SJSA1 (cell line): ENCODE data around the gene TRIM7. TPM values are rescaled to one million over a fixed set of nuclear protein-coding genes. Genes with fewer than 3 reads are reported as not detected.
"Not testable (repeated sequence)": the region's sequence is repeated elsewhere in the genome, so short reads cannot be mapped to it uniquely, and the experiment has no call there.

ENCODE experiments used
- DNase-seq, 2 experiments: peaks; one replicate each; pipeline ENCODE4 v3.0.0-alpha.2; 2015 to 2020; ENCODE audit warnings: low spot score in 2 of 2, low read depth in 1 of 2
- H3K27ac ChIP-seq: fragments of 250-450 bp; sonication (Bioruptor Pico); 2 replicates; pipeline ENCODE4 v1.5.1; 2020; ENCODE audit warnings: mild to moderate bottlenecking, moderate library complexity
- H3K27me3 ChIP-seq: fragments of 250-450 bp; sonication (Bioruptor Pico); replicated peaks from 2 replicates; pipeline ENCODE4 v1.5.1; 2020; ENCODE audit warnings: mild to moderate bottlenecking, moderate library complexity
- H3K36me3 ChIP-seq: fragments of 250-450 bp; sonication (Bioruptor Pico); 2 replicates; pipeline ENCODE4 v1.5.1; 2020; ENCODE audit warnings: mild to moderate bottlenecking
- H3K4me1 ChIP-seq: fragments of 250-450 bp; sonication (Bioruptor Pico); replicated peaks from 2 replicates; pipeline ENCODE4 v1.6.1; 2021; ENCODE audit warnings: mild to moderate bottlenecking
- H3K4me3 ChIP-seq: fragments of 250-450 bp; sonication (Bioruptor Pico); 2 replicates; pipeline ENCODE4 v1.5.1; 2020; ENCODE audit warnings: mild to moderate bottlenecking
- H3K9me3 ChIP-seq: fragments of 250-450 bp; sonication (Bioruptor Pico); replicated peaks from 2 replicates; pipeline ENCODE4 v1.5.1; 2020; ENCODE audit warnings: mild to moderate bottlenecking
- total RNA-seq: library from RNA; depleted of rRNA; stranded (reverse); fragments of >200 nt; shearing (Covaris generic); gene quantifications from 2 replicates; pipeline ENCODE4 v1.2.3, GENCODE V29; 2014

TRIM7 gene
- total RNA-seq, 1 experiment from 2014 or later: 28.0 TPM

- Histone ChIP-seq H3K4me1 (peaks cover 23% of the 10 kb centered on the region), H3K4me3 (peak within 1 kb of the TSS; percentile 75), H3K27ac (peak within 1 kb of the TSS; percentile 87), H3K27me3 (no peaks in the 10 kb centered on the region), H3K9me3 (no peaks in the 10 kb centered on the region), H3K36me3 (peaks cover 20% of the 10 kb centered on the region; the same call in 1 of the 2 replicates)
- peak; percentile 100 for DNase-seq
Observed at GRCh38 chr5:181223058-181223728, 18.2 kb upstream of the TRIM7 start, which contains the start of gene TRIM41. Gene TRIM41, plus strand, starts transcription at chr5:181223281. Its CDS starts 719 bp downstream, at chr5:181224000.

DNA sequence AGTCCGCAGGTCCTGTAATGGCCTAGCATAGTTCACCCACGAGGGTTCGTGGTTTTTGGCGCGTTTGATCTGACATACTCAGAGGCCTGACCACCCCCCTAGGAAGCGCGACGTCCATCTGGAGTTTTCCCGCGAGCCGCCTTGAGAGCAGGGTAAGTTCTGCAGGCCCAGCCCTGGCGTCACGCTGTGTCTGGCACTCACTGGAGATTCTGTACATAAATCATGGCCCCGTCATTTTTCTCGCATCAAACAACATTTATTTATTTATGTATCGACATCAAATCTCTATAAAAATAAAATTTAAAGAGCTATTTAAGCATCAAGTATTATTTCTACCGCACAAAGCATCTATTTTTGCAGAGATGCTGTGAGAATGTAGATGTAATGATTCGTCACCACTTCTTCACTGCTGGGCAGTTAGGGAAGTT lies 17.6 kb upstream of the TRIM7 start:
- H3K27ac ChIP-seq: peak overlapping the region; percentile 87
- peaks cover 16% of the 10 kb centered on the region; the same call in 1 of the 2 replicates for H3K36me3 ChIP-seq
- no peak for DNase-seq
- peaks cover 26% of the 10 kb centered on the region for H3K4me1 ChIP-seq
- H3K9me3 ChIP-seq: no peaks in the 10 kb centered on the region
- peak overlapping the region; percentile 75 for H3K4me3 ChIP-seq
- H3K27me3 ChIP-seq: no peaks in the 10 kb centered on the region

- H3K4me1 ChIP-seq: peaks cover 32% of the 10 kb centered on the region
- peak overlapping the region; percentile 87 for H3K27ac ChIP-seq
- peak overlapping the region; percentile 75 for H3K4me3 ChIP-seq
- H3K27me3 ChIP-seq: no peaks in the 10 kb centered on the region
- peaks cover 12% of the 10 kb centered on the region; the same call in 1 of the 2 replicates for H3K36me3 ChIP-seq
- peak; percentile 98 to 100 for DNase-seq
- no peaks in the 10 kb centered on the region for H3K9me3 ChIP-seq
Observed at GRCh38 chr5:181221792-181222629, 17.0 kb upstream of the TRIM7 start.

GRCh38 chr5:181221105-181221791 lies 16.3 kb upstream of the TRIM7 start:
- no peak overlapping the region for H3K27ac ChIP-seq
- no peak overlapping the region for H3K4me3 ChIP-seq
- H3K36me3 ChIP-seq: peaks cover 12% of the 10 kb centered on the region; the same call in 1 of the 2 replicates
- H3K4me1 ChIP-seq: peaks cover 36% of the 10 kb centered on the region
- no peak for DNase-seq
- no peaks in the 10 kb centered on the region for H3K9me3 ChIP-seq
- no peaks in the 10 kb centered on the region for H3K27me3 ChIP-seq

GRCh38 chr5:181220178-181220515 lies 15.2 kb upstream of the TRIM7 start:
- Histone ChIP-seq H3K36me3 (peaks cover 9% of the 10 kb centered on the region; the same call in 1 of the 2 replicates), H3K9me3 (no peaks in the 10 kb centered on the region), H3K4me3 (no peak overlapping the region), H3K4me1 (peaks cover 38% of the 10 kb centered on the region), H3K27ac (no peak overlapping the region), H3K27me3 (no peaks in the 10 kb centered on the region)
- DNase-seq: no peak

- Histone ChIP-seq H3K4me3 (no peak overlapping the region), H3K4me1 (peaks cover 31% of the 10 kb centered on the region), H3K36me3 (peaks cover 4% of the 10 kb centered on the region; the same call in 1 of the 2 replicates), H3K27ac (no peak overlapping the region), H3K27me3 (no peaks in the 10 kb centered on the region), H3K9me3 (no peaks in the 10 kb centered on the region)
- no peak for DNase-seq
Observed at GRCh38 chr5:181219262-181220177, 14.5 kb upstream of the TRIM7 start.

GRCh38 chr5:181218795-181219124 lies 13.8 kb upstream of the TRIM7 start:
- DNase-seq: no peak

DNA sequence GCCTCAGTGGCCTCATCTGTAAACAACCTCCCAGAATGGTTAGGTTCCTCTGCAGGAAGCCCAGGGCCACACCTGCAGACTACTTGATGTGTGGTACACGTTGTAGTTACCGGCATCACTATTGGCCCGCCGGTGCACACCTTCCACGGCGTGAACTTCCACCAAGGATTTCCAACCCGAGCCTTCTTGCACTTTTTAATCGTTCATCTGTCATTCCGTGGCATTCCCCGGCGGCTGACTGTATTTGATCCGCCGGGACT lies 12.7 kb upstream of the TRIM7 start:
- peak overlapping the region; percentile 28 for H3K4me3 ChIP-seq
- no peaks in the 10 kb centered on the region for H3K36me3 ChIP-seq
- DNase-seq: no peak
- peaks cover 24% of the 10 kb centered on the region for H3K4me1 ChIP-seq
- no peaks in the 10 kb centered on the region for H3K27me3 ChIP-seq
- H3K27ac ChIP-seq: no peak overlapping the region
- H3K9me3 ChIP-seq: no peaks in the 10 kb centered on the region

More at GRCh38 chr5:181218795-181219124, 13.8 kb upstream of the TRIM7 start:
- no peaks in the 10 kb centered on the region for H3K27me3 ChIP-seq
- no peak overlapping the region for H3K27ac ChIP-seq
- H3K4me1 ChIP-seq: peaks cover 25% of the 10 kb centered on the region
- peak overlapping the region; percentile 28 for H3K4me3 ChIP-seq
- no peaks in the 10 kb centered on the region for H3K9me3 ChIP-seq
- H3K36me3 ChIP-seq: peaks cover 3% of the 10 kb centered on the region; the same call in 1 of the 2 replicates

GRCh38 chr5:181217111-181217802 lies 12.3 kb upstream of the TRIM7 start:
- peak; percentile 78 to 86 for DNase-seq
- Histone ChIP-seq H3K4me3 (peak overlapping the region; percentile 28), H3K9me3 (no peaks in the 10 kb centered on the region), H3K27me3 (no peaks in the 10 kb centered on the region), H3K27ac (no peak overlapping the region), H3K4me1 (peaks cover 21% of the 10 kb centered on the region), H3K36me3 (no peaks in the 10 kb centered on the region)

DNA sequence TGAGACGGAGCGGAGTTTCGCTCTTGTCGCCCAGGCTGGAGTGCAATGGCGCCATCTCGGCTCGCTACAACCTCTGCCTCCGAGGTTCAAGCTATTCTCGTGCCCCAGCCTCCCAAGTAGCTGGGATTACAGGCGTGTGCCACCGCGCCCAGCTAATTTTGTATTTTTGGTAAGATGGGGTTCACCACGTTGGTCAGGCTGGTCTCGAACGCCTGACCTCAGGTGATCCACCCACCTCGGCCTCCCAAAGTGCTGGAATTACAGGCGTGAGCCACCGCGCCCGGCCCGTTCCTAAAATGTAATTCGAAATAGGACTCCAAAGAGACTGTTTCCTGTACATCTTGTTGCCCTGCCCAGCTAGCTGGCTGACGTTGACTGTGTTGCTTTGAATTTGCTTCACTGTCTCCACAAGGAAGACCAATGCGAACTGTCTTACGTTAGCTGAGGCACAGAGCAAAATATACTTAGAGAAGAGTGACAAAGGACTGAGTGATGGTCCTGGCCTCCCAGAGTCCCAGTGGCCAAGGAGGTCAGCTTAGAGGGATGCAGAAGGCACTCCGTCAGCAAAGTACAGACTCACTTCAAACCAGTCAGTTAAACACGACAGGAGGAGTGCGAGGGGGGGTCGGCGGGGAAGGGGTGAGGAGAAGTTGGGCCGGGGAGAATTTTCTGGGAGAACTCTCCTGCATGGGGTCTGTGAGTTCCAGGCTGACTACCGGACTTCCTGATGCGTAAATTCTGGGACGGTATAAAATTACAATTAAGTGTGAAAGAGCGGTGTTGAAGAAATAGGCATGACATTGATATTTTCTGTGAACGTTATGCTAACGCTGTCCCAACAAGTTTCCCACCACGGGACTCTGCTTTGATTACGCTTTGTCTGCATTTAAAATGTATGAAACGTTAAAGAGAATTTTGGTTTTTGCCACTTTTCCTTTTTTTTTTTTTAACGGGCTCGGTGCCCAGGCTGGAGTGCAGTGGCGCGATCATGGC lies 11.3 kb upstream of the TRIM7 start:
- H3K27me3 ChIP-seq: no peaks in the 10 kb centered on the region
- H3K36me3 ChIP-seq: no peaks in the 10 kb centered on the region
- H3K4me1 ChIP-seq: peaks cover 18% of the 10 kb centered on the region
- peak overlapping the region; percentile 28 for H3K4me3 ChIP-seq
- H3K9me3 ChIP-seq: no peaks in the 10 kb centered on the region
- H3K27ac ChIP-seq: no peak overlapping the region; the same call in 1 of the 2 replicates
- DNase-seq: peak; percentile 65 to 72

DNA sequence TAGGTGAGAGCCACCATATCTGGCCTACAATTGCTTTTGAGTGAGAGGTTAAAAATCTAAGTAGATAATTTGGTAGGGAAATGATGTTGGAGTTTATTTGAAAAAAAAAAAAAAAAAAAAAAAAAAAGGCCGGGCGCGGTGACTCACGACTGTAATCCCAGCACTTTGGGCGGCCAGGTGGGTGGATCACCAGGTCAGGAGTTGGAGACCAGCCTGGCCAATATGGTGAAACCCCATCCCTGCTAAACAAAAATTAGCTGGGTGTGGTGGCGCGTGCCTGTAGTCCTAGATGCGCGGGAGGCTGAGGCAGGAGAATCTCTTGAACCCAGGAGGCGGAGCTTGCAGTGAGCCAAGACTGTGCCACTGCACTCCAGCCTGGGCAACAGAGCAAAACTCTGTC lies 9.3 kb upstream of the TRIM7 start:
- H3K36me3 ChIP-seq, H3K27me3 ChIP-seq: not testable (repeated sequence)

GRCh38 chr5:181212934-181213333 lies 7.9 kb upstream of the TRIM7 start:
- H3K36me3 ChIP-seq: no peaks in the 10 kb centered on the region
- no peak overlapping the region for H3K27ac ChIP-seq
- no peak overlapping the region for H3K4me3 ChIP-seq
- H3K9me3 ChIP-seq: no peaks in the 10 kb centered on the region
- DNase-seq: no peak
- no peaks in the 10 kb centered on the region for H3K27me3 ChIP-seq
- H3K4me1 ChIP-seq: peaks cover 17% of the 10 kb centered on the region

More for the DNA sequence above, 9.3 kb upstream of the TRIM7 start:
- peaks cover 17% of the 10 kb centered on the region for H3K4me1 ChIP-seq
- DNase-seq, H3K27ac ChIP-seq, H3K4me3 ChIP-seq, H3K9me3 ChIP-seq: not testable (repeated sequence)
